Left renal cortex interstitium (tissue), 4 donors: ENCODE measurements around the gene GOLM1. TPM values are rescaled to one million over a fixed set of nuclear protein-coding genes. Genes with fewer than 3 reads are reported as not detected.

ENCODE experiments used
- DNase-seq, 4 donors: peaks; one replicate each; pipeline ENCODE4 v3.0.0-alpha.2; 2013; ENCODE audit warnings: low read depth in 4 of 4, low spot score in 2 of 4, missing footprints in 1 of 4
- polyA plus RNA-seq, 4 donors: library from polyadenylated mRNA; unstranded; fragments of 120-200 nt; gene quantifications; one replicate each; pipeline ENCODE4 v1.2.1, GENCODE V29; 2013; ENCODE audit not compliant: insufficient read length in 4 of 4

The GOLM1 gene
- polyA plus RNA-seq, 4 donors, result 151 to 166 (median 163) TPM

DNA sequence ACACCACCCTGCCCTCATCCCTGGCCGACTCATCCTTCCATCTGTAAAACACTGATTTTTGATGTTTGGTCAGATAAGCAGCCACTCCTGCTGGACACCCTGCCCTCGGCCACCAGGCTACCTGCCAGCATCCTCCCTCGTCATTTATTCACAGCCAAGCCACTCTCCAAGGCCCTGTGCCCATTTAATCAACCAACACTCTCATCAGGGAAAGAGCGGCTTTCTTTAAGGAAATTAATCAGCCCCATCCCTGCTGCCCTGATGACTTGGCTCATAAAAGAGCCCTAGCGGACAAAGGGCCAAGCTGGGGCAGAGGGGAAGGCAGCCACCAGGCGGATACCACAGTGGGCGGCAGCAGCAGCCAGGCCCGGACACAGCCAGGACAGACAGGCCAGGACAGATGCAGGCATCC is 52.4 kb downstream of the GOLM1 start:
- DNase-seq, result no peak

DNA sequence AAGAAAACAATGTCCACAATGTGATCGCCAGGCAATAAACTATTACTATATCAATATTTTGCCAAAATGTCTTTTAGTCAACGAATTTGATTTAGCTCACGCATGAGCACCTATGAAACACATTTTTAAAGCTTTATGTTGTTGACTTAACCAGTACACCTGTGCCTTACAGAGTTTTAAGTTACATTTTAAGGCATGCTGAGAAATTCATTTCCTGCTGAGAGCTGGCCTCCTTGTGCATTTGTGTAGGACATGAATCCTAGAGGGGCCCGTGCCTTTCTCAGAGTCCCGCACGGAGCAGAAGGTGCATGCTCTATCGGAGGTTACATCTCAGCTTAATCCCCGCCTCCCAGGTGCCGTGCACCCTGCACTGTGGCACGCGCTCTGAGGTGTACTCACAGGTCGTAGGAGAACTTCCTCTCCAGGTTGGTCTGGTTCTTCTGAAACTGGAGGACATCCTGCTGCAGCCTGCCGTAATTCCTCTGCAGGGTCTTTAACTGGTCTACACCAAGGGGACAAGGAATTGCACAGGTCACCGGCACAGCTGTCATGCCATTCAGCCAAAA is 53.2 kb downstream of the GOLM1 start:
- DNase-seq, result no peak

- DNase-seq, result no peak
Observed at GRCh38 chr9:86045654-86046053, 53.7 kb downstream of the GOLM1 start.

GRCh38 chr9:86043999-86044398 is 55.4 kb downstream of the GOLM1 start:
- no peak for DNase-seq

DNA sequence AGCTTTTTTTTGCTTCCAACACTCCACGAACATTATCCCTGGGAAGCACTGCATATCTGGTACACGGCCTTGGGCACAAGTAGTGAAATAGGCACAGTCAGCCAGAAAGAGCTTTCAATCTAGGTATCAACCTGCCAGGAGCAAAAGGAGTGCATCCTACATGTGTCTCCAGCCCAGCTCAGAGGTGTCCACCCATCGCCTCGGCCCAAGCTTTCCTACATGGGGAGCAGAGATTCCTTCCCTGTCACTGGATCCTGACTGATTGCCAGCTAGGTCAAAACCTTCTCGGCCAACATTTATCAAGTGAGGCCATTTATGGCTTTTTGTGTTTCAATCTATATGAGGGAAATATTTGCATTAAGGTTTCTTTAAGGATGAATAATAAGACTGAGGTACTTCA is 55.8 kb downstream of the GOLM1 start:
- DNase-seq, result no peak

GRCh38 chr9:86042199-86042978 is 57.0 kb downstream of the GOLM1 start:
- no peak for DNase-seq

- DNase-seq, result peak; percentile 59 to 80 (median 75)
Observed at GRCh38 chr9:86041311-86041741, 58.0 kb downstream of the GOLM1 start.

DNA sequence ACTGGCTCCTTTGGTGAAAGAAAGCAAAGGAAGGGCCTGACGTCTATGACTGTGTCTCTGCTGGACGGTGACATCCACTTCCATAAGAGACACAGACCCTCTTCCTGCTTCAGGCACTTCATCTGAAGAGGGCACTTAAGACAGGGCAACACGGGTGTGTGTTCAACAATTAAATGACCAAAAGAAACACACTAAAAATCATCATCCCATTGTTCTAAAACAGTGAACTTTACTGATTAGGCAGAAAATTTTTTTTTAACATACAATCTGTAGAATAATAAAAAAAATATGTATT is 58.5 kb downstream of the GOLM1 start:
- DNase-seq, result no peak

DNA sequence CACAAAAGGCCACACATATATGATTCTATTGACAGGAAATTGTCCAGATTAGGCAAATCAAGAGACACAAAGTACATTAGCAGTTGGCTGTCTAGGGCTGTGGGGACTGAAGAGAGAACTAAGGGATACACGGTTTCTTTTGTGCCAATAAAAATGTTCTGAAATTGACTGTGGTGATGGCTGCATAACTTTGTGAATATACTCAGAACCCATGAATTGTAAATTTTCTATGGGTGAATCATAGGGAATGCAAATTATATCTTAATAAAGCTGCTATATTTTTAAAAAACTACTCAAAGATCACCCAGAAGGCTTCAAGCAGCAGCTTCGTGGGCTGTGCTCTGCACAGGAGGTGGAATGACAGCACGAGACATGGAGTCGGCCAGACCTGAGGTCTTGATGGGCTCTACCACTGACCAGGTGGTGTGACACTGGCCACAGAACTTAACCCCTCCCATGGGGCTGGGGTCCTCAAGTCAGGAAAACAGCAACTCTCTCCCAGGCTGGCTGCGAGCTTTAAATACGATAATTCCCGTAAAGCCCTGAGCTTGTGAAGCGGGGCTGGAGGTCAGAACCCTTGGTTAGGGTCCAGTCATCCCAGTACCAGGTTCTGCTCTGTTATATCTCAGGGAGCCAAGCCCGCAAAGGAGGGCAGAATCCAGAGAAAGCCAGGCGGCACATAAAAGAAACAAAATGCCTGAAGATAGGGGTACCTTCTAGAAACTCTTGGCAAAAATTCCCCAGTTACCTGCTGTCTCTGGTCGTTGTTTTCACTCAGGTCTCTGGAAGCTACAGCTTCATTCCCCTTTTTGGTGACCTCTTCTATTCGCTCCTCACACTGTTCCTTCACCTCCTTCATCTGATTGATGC is 59.1 kb downstream of the GOLM1 start:
- no peak for DNase-seq

DNA sequence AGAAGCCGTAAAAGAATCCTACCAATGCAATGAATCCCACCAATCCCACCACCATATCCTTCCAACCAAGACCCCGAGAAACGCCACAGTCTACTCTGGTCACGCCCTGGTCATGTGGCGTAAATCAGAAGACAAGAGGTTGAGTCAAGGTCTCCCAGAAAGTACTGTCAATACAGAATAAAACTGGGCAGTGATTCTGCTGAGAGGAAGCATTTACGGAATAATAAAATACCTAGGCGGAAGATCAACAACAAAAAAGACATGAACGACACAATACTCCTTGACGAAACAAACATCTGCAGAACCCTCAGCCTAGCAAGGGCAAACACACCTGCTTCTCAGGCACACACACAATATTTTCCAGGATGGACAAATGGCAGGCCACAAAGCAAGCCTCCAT is 62.8 kb downstream of the GOLM1 start:
- no peak for DNase-seq

GRCh38 chr9:86035827-86036440 is 63.4 kb downstream of the GOLM1 start:
- no peak for DNase-seq

DNA sequence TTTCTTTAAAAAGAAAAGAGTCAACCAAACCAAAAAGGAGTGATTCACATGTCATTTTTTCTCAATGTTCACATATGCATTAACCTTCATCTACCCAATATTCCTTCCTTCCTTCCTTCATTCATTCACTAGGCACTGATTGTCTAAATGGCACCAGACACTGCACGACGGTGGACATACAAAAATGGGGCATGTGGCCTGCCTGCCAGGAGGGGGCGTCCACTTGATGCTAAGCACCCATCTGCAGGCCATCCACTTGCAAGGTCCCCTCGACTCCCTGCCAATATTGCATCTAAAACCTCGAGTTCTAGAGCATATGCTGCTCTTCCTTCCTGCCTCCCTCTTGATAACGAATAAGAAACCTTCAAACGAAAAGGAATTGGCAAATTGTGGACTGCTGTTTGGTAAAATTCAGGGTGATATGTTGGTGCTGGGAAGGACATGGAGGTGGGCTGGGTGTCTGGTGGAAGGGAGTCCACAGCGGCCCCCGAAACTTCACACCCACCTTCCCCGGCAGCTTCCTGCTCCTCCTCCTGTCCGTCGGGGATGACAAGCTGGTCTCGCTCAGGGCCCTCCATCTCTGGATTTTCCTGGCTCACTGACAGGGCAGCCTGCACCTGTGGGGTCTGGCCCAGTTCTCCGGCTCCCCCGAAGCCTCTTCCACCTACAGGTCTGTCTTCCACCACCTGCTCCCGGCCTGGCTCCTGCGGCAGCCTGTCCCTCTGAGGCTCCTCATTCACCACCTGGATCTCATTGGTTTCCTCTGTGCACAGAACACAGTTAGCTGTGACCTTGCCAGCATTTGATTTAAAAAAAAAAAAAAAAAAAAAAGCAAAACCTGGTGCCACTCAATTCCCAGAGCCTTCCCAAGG is 64.3 kb downstream of the GOLM1 start:
- no peak for DNase-seq

DNA sequence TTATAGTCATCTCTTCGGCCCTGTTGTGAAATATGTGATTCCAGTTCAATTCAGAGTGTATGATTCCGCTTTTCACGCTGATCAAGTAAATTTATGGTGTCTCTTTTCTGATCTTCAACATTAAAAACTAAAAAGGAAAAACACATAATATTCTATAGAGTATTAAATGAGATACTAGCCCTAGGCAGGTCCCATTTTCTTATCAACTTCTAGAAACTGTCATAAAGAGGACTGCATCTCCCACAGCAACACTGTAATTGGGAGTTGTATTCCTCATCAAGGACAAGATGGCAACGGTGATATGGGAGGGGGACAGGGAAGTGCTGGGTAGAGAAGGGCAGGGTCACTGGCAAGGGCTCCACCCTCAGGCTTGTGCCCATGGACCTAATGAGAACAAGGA is 71.6 kb downstream of the GOLM1 start:
- DNase-seq, result no peak

DNA sequence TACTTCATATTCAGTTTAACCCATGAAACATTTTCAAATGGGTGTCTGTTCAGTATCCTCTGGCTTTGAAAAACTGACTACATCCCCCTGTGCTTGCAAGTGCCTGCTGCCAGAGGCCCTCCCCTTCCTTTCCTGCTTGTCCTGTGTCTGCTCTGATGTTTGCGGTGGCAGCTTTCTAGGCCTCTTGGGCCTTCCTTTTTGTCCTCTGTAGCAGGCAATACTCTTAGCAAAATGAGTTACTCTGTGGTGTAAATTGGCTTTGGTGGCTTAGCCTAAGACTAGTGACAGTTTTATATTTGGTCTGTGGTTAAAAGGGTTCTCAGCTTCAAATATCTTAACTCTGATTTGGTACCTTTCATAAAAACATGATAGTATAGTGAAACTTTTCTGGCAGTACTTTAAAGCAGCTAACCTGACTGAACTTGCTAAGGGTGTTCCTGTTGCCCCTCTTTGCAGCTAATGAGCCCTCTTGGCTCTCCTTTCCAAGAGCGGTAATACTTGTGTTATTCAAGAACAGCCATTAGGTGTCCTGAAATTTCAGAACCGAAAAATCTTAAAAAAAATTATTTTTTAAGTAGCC is 76.6 kb downstream of the GOLM1 start:
- DNase-seq, result no peak

DNA sequence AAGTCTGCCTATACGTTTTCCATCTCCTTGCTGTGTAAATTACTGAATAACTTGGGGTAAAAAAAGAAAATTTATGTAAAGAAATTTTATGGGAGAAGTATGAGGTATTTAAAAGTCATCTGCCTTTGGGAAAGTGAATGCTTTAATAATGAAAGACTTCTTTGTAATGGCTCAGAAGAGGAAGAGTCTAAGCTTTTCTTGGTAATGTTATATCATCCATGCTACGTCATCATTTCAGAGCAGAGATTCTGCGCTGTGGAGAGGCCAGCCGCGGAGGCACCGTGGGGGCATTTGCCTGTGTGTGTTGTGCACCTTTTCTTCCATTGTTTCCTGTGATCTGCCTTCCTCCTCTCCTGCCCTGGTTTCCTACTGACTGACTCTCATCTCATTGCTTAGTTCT is 78.2 kb downstream of the GOLM1 start:
- no peak for DNase-seq

- no peak for DNase-seq
Observed at GRCh38 chr9:86020731-86021130, 78.6 kb downstream of the GOLM1 start.

DNA sequence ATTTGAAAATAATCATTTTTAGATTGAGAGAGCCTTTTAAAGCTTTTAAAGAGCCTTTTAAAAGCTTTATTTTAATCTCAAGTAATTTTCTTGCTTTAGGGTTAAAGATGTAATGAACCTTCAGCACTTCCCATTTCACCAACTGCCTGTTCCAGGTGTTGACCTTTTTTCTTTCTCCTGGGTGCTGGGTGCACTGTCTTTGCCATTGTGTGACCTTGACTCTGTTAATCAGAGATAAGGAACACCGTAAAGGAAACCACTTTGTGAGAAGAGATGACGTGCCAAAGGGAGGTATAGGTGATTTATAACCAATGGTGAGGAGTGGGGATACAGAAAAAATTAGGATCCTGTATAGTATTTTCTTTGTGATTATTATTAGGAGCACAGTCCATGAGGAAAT is 90.2 kb downstream of the GOLM1 start:
- DNase-seq, result no peak

GRCh38 chr9:86005253-86005775 is 94.0 kb downstream of the GOLM1 start:
- DNase-seq, result no peak

GRCh38 chr9:85995599-85995998 is 103.8 kb downstream of the GOLM1 start:
- DNase-seq, result no peak

DNA sequence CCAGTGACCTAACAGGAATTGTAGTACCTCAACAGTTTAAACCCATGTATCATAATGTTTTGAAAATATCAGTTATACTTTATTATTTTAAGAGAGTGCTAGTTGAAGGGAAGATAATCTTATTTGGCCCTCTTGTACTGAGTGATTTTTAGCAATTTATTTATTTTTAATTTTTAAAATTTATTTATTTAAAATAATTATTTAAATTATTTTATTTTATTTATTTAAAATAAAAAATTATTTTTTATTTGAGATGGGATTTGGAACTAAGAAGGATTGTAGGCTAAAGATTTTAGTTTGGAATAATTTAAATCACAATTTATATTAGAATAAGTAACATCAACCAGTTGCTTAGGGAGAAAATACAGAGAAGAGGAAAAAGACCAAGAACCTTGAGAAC is 104.3 kb downstream of the GOLM1 start:
- DNase-seq, result no peak
